WTC11 (cell line): ENCODE results near the gene BCL11B. TPM values are rescaled to one million over a fixed set of nuclear protein-coding genes. Genes with fewer than 3 reads are reported as not detected.
A peak's percentile ranks its signal among the peaks of the same experiment; 100 is the strongest.

Experiments used
- ATAC-seq: fragments of 200-7000 bp; cut with Tn5 transposase; 2 replicates; pipeline ENCODE4 v1.10.0; 2021; ENCODE audit warnings: mild to moderate bottlenecking, moderate library complexity
- CTCF ChIA-PET: fragments of 300-600 bp; sonication (Branson Sonifier 250); formaldehyde crosslinking; loops from one replicate; lab custom pipeline; 2021; ENCODE audit warnings: antibody characterized with exemption; lab: Charles Lee
- POLR2A ChIA-PET: fragments of 350-600 bp; sonication (Branson Sonifier 250); formaldehyde crosslinking; loops from one replicate; lab custom pipeline; 2021; ENCODE audit warnings: antibody characterized with exemption; lab: Charles Lee
- DNase-seq: peaks from one replicate; pipeline ENCODE4 v3.0.0; 2021; ENCODE audit warnings: low spot score
- H3K27ac Mint-ChIP-seq: 2 replicates; pipeline ENCODE4 v1.8.0; 2021; ENCODE audit warnings: mixed read lengths
- H3K27me3 Mint-ChIP-seq: 2 replicates; pipeline ENCODE4 v1.8.0; 2021; ENCODE audit warnings: low read depth, mild to moderate bottlenecking, moderate library complexity, mixed read lengths
- H3K36me3 Mint-ChIP-seq: 2 replicates; pipeline ENCODE4 v1.8.0; 2021; ENCODE audit warnings: mixed read lengths
- H3K4me1 Mint-ChIP-seq: 2 replicates; pipeline ENCODE4 v1.8.0; 2022; ENCODE audit warnings: mixed read lengths
- H3K4me3 Mint-ChIP-seq: 2 replicates; pipeline ENCODE4 v1.8.0; 2021; ENCODE audit warnings: mild to moderate bottlenecking, moderate library complexity, mixed read lengths
- H3K9me3 Mint-ChIP-seq: 2 replicates; pipeline ENCODE4 v1.8.0; 2021; ENCODE audit warnings: mixed read lengths
- AFF4 ChIP-seq: sonication (generic); formaldehyde crosslinking; IDR thresholded peaks from 2 replicates; pipeline ENCODE4 v1.8.1; 2023; ENCODE audit warnings: mild to moderate bottlenecking, missing genetic modification reagents, borderline replicate concordance
- CREB1 ChIP-seq: sonication (generic); formaldehyde crosslinking; IDR thresholded peaks from 2 replicates; pipeline ENCODE4 v1.8.0; 2023; ENCODE audit warnings: mild to moderate bottlenecking, missing genetic modification reagents
- E2F5 ChIP-seq: sonication (generic); formaldehyde crosslinking; IDR thresholded peaks from 2 replicates; pipeline ENCODE4 v1.8.1; 2022; ENCODE audit warnings: mild to moderate bottlenecking, moderate library complexity, missing genetic modification reagents
- ESRRA ChIP-seq: sonication (generic); formaldehyde crosslinking; IDR thresholded peaks from 2 replicates; pipeline ENCODE4 v1.8.1; 2022; ENCODE audit warnings: mild to moderate bottlenecking, missing genetic modification reagents, borderline replicate concordance
- GABPB1 ChIP-seq: sonication (generic); formaldehyde crosslinking; IDR thresholded peaks from 2 replicates; pipeline ENCODE4 v1.8.1; 2023; ENCODE audit warnings: mild to moderate bottlenecking, missing genetic modification reagents
- GRHL2 ChIP-seq: fragments of 250-450 bp; sonication (Bioruptor Pico); IDR thresholded peaks from 2 replicates; pipeline ENCODE4 v1.8.0; 2022; ENCODE audit warnings: mild to moderate bottlenecking, moderate library complexity; ENCODE audit not compliant: insufficient replicate concordance, severe bottlenecking
- GTF2I ChIP-seq: fragments of 250-450 bp; sonication (Bioruptor Pico); conservative IDR thresholded peaks from 2 replicates; pipeline ENCODE4 v1.4.0; 2021; ENCODE audit warnings: mild to moderate bottlenecking
- HMGXB4 ChIP-seq: sonication (generic); formaldehyde crosslinking; IDR thresholded peaks from 2 replicates; pipeline ENCODE4 v1.8.1; 2023; ENCODE audit warnings: mild to moderate bottlenecking, moderate library complexity, missing genetic modification reagents
- JAZF1 ChIP-seq: fragments of 250-450 bp; sonication (Bioruptor Pico); IDR thresholded peaks from 2 replicates; pipeline ENCODE4 v1.9.0; 2021; ENCODE audit warnings: moderate library complexity, mild to moderate bottlenecking, inconsistent platforms
- MXD4 ChIP-seq: fragments of 250-450 bp; sonication (Bioruptor Pico); IDR thresholded peaks from 2 replicates; pipeline ENCODE4 v1.8.0; 2021; ENCODE audit warnings: mild to moderate bottlenecking, moderate library complexity, borderline replicate concordance
- PRRX2 ChIP-seq: fragments of 250-450 bp; sonication (Bioruptor Pico); IDR thresholded peaks from 2 replicates; pipeline ENCODE4 v1.8.0; 2021; ENCODE audit warnings: mild to moderate bottlenecking
- RELA ChIP-seq: sonication (generic); formaldehyde crosslinking; IDR thresholded peaks from 2 replicates; pipeline ENCODE4 v1.8.1; 2022; ENCODE audit warnings: missing genetic modification reagents, mild to moderate bottlenecking, borderline replicate concordance
- STAT6 ChIP-seq: sonication (generic); formaldehyde crosslinking; conservative IDR thresholded peaks from 2 replicates; pipeline ENCODE4 v1.8.1; 2023; ENCODE audit warnings: mild to moderate bottlenecking, low read depth, missing genetic modification reagents, moderate library complexity
- TCF7 ChIP-seq: sonication (generic); formaldehyde crosslinking; IDR thresholded peaks from 2 replicates; pipeline ENCODE4 v1.8.0; 2022; ENCODE audit warnings: mild to moderate bottlenecking, low read depth, missing genetic modification reagents, moderate library complexity
- USF1 ChIP-seq: sonication (generic); formaldehyde crosslinking; IDR thresholded peaks from 2 replicates; pipeline ENCODE4 v1.8.0; 2022; ENCODE audit warnings: mild to moderate bottlenecking, missing genetic modification reagents
- USF2 ChIP-seq: sonication (generic); formaldehyde crosslinking; IDR thresholded peaks from 2 replicates; pipeline ENCODE4 v1.8.1; 2023; ENCODE audit warnings: mild to moderate bottlenecking, missing genetic modification reagents, moderate library complexity
- ZNF317 ChIP-seq: sonication (generic); formaldehyde crosslinking; IDR thresholded peaks from 2 replicates; pipeline ENCODE4 v1.8.1; 2023; ENCODE audit warnings: low read depth, mild to moderate bottlenecking, moderate library complexity, missing genetic modification reagents, borderline replicate concordance
- ZNF416 ChIP-seq: fragments of 250-450 bp; sonication (Bioruptor Pico); IDR thresholded peaks from 2 replicates; pipeline ENCODE4 v1.9.0; 2021; ENCODE audit warnings: mild to moderate bottlenecking, inconsistent platforms
- ZNF532 ChIP-seq: fragments of 250-450 bp; sonication (Bioruptor Pico); IDR thresholded peaks from 2 replicates; pipeline ENCODE4 v1.9.0; 2021; ENCODE audit warnings: mild to moderate bottlenecking, borderline replicate concordance
- ZNF671 ChIP-seq: fragments of 250-450 bp; sonication (Bioruptor Pico); IDR thresholded peaks from 2 replicates; pipeline ENCODE4 v1.8.0; 2021; ENCODE audit warnings: mild to moderate bottlenecking
- total RNA-seq: library from RNA; stranded (reverse); gene quantifications from 3 replicates; pipeline ENCODE4 v1.2.3, GENCODE V29; 2021

The BCL11B gene
- total RNA-seq, 1 experiment from 2014 or later, result 9.1 TPM

GRCh38 chr14:99133636-99134515 is 138.1 kb downstream of the BCL11B start:
- ATAC-seq, result peak; percentile 11; the same call in 1 of the 2 replicates
- Mint-ChIP-seq H3K27me3 (no peaks in the 10 kb centered on the region), H3K4me3 (no peak overlapping the region), H3K4me1 (peaks cover 34% of the 10 kb centered on the region), H3K9me3 (no peaks in the 10 kb centered on the region; the same call in 1 of the 2 replicates), H3K27ac (no peak overlapping the region), H3K36me3 (no peaks in the 10 kb centered on the region)
- POLR2A ChIA-PET, result no interaction called here
- no peak for TF ChIP-seq GRHL2 (CRISPR knock-in tag)
- no peak for TF ChIP-seq E2F5 (CRISPR knock-in tag)
- no peak for TF ChIP-seq USF2 (CRISPR knock-in tag)
- no peak for TF ChIP-seq MXD4 (CRISPR knock-in tag)
- no peak for TF ChIP-seq ESRRA
- TF ChIP-seq TCF7, result no peak
- TF ChIP-seq GABPB1 (CRISPR knock-in tag), result no peak
- no peak for TF ChIP-seq PRRX2 (CRISPR knock-in tag)
- no peak for TF ChIP-seq CREB1
- TF ChIP-seq GTF2I, result no peak
- TF ChIP-seq ZNF671 (CRISPR knock-in tag), result no peak
- no peak for TF ChIP-seq ZNF532 (CRISPR knock-in tag)
- no peak for TF ChIP-seq USF1
- no peak for TF ChIP-seq STAT6 (CRISPR knock-in tag)
- TF ChIP-seq RELA (CRISPR knock-in tag), result no peak
- TF ChIP-seq HMGXB4 (CRISPR knock-in tag), result no peak
- TF ChIP-seq AFF4 (CRISPR knock-in tag), result no peak
- TF ChIP-seq JAZF1 (CRISPR knock-in tag), result no peak
- no peak for TF ChIP-seq ZNF416 (CRISPR knock-in tag)
- no peak for TF ChIP-seq ZNF317 (CRISPR knock-in tag)
- CTCF ChIA-PET, result interaction anchor here (0.7 kb wide), 1 partner anchor 186 kb away, joined by 3 read pairs; no protein-coding TSS in a partner anchor
- no peak for DNase-seq
